GM11168 (cell line): ENCODE measurements around the gene BRF1.

Experiments
- in situ Hi-C: fragments of 300-500 bp; cut with MboI; formaldehyde crosslinking; loops from one replicate; pipeline ENCODE4 v1.12.0; 2022; ENCODE audit warnings: low sequenced_read_pairs; ENCODE audit not compliant: unreplicated experiment

Gene BRF1

DNA sequence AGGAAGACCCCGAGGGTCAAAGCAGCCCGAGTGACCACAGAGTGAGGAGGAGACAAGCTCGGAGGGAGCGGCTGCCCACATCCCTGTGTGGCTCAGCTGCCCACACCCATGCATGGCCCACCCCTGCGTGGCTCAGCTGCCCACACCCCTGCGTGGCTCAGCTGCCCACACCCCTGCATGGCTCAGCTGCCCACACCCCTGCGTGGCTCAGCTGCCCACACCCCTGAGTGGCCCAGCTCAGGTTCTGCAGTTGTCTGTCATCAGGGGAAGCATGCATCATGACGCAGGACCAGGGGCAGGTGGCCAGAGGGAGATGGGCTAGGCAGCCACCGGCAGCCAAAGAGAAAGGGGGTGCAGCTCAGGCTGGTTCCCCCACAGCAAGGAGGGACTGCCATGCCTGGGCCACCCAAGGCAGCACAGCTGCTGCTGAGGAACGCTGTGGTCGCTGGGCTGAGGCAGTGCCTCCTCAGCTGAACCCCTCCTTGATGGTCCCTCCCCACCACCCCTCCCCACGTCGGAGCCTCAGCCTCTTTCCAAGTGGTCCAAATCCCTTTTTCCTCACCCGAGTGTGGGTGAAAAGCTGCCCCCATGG is 86.4 kb downstream of the BRF1 start:
- in situ Hi-C loops = no loop called here

GRCh38 chr14:105213361-105213760 is 87.4 kb downstream of the BRF1 start:
- in situ Hi-C loops = no loop called here

GRCh38 chr14:105212541-105213300 is 88.1 kb downstream of the BRF1 start:
- in situ Hi-C loops = no loop called here

GRCh38 chr14:105211758-105212089 is 89.1 kb downstream of the BRF1 start:
- in situ Hi-C loops = no loop called here

GRCh38 chr14:105211086-105211757 is 89.6 kb downstream of the BRF1 start:
- in situ Hi-C loops = no loop called here

- in situ Hi-C loops = no loop called here
Observed at GRCh38 chr14:105210266-105211025, 90.4 kb downstream of the BRF1 start.

- in situ Hi-C loops = loop anchor here (5.0 kb wide), 1 partner anchor 48 kb away; no protein-coding TSS in a partner anchor
Observed at GRCh38 chr14:105209646-105210045, 91.2 kb downstream of the BRF1 start.

DNA sequence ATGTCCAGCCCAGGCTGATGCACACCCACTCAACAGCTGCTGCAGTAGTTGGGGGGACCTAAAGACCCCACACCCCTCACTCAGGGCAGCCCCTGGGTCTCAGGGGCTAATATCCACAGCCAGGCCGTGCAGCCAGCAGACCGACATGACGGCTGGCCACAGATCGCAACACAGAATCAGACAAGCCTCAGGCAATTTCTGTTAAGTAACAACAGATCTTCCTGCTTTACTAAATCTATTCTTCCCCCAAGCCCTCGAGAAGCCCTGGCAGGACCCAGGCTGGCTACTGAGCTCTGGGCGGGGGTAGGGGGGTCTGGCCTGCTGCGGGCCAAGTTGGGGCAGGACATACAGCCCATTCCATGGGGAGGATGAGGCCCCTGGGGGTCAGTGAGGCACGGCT is 91.7 kb downstream of the BRF1 start:
- in situ Hi-C loops = loop anchor here (5.0 kb wide), 1 partner anchor 48 kb away; no protein-coding TSS in a partner anchor

- in situ Hi-C loops = loop anchor here (5.0 kb wide), 1 partner anchor 49 kb away; no protein-coding TSS in a partner anchor
Observed at GRCh38 chr14:105208738-105209075, 92.1 kb downstream of the BRF1 start.

DNA sequence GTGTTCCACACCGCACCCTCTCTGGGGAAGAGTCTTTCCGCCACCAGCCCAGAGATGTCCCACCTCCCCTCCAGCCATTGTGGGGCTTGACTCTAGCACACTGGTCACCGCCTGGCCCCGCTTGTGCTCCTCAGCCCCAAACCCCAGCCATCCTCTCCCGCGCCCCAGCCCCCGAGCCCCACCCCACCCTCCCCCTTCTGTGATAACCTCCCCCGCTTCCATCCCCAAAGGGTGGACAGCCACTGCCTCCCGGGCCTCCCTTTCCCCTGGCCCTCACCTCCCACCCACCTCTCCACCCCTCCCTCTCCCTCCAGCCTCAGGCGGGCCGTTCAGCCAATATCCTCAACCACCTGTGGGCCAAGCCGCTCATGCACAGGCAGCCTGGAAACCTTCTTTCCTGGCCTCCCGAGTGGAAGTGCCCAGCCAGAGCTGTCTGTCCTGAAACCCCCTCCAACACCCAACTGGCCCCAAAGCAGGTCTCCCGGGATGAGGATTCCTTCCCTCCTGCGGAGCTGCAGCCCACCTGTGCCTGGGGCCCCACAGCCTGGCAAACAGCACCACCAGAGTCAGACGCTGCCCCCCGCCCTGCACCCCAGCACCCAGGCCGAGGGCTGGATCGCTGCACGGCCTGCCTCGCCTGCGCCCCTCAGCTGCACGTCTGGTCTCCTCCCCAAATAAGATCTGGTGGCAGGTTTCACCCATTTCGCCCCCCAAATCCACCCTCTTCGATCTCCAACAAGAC is 92.6 kb downstream of the BRF1 start:
- in situ Hi-C loops = loop anchor here (5.0 kb wide), 1 partner anchor 49 kb away; no protein-coding TSS in a partner anchor

DNA sequence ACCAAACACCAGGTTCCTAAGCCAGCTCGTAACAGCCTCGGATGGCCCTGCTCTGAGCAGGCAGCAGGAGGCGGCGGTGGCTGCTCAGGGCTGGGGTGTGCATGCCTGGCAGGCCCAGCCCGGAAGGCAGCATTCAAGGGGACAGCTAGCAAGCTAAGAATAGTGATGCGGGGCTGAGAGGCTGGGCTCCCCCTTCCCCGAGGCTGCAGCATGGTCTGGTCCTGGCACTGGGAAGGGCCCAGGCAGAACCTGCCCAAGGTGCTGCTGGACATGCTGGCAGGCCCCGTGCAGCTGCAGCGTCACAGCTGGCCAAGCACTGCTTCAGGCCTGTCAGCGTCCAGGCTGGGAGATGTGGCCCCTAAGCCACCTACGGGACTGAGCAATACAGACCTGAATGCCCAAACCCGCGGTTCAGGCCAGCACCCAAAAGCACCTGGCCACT is 93.3 kb downstream of the BRF1 start:
- in situ Hi-C loops = loop anchor here (5.0 kb wide), 1 partner anchor 50 kb away; no protein-coding TSS in a partner anchor

- in situ Hi-C loops = loop anchor here (5.0 kb wide), 1 partner anchor 50 kb away; no protein-coding TSS in a partner anchor
Observed at GRCh38 chr14:105206873-105207272, 93.9 kb downstream of the BRF1 start.

- in situ Hi-C loops = loop anchor here (5.0 kb wide), 1 partner anchor 52 kb away; no protein-coding TSS in a partner anchor
Observed at GRCh38 chr14:105205673-105206208, 95.1 kb downstream of the BRF1 start.

DNA sequence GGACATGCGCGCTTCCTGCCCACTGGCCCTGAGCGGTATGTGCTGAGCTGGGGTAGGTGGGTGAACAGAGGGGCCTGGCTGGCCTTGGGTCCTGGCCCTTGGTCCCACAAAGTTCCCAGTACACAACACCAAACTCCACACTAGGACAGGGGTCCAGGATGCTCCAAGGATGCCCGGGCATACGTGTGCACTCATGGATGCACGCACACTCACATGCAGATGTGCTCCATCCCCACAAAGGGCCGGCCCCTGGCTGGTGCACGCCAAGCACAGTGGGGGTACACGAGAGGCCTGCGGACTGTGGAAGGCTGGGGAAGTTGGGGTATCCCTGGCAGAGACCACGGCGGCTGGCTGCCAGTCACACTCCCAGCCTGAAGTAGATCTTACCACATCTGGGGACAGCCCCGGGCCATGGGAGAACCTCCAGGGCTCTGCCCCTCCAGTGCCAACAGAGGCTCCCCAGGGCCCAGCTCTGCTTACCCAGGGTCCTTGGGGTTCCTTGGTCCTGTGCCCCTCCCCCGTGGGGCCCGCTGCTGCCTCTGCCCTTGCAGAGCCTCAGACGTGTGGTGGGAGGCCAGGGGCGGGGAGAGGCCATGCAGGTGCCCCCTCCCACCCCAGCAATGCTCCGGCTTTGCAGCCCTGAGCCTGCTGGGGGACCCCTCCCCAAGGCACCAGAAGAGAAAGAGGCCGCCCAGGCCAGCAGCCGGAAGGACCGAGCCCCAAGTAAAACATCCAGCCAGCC is 95.7 kb downstream of the BRF1 start:
- in situ Hi-C loops = loop anchor here (5.0 kb wide), 1 partner anchor 52 kb away; no protein-coding TSS in a partner anchor

DNA sequence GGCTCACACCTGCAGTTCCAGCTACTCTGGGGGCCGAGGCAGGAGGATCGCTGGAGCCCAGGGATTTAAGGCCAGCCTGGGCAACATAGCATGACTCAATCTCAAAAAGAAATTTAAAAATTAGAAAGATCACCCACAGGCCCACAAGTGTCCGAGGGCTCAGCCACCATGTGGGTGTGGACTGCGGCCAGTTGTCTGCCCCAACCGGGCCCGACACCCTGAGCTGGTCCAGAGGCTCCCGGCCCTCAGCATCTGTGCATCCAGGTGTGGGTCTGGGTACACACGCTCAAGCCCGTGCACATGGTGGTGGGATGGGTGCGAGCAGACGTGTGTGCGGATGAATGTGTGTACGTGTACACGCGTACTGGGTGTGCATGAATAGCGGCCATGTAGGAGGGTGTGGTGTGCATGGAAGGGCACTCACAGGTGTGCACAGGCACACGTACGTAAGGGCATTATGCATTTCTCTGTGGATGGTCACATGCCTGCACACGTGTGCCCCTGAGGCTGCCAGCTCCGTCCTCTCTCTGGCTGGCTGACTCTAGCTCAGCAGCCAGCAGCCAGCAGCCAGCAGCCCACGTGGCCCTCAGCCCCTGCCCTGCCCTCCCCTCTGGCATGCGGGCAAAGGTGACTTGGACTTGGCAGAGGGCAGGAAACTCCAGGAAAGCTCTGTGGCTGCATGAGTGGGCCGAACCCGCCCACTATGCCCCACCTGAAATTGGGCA is 96.4 kb downstream of the BRF1 start:
- in situ Hi-C loops = no loop called here

DNA sequence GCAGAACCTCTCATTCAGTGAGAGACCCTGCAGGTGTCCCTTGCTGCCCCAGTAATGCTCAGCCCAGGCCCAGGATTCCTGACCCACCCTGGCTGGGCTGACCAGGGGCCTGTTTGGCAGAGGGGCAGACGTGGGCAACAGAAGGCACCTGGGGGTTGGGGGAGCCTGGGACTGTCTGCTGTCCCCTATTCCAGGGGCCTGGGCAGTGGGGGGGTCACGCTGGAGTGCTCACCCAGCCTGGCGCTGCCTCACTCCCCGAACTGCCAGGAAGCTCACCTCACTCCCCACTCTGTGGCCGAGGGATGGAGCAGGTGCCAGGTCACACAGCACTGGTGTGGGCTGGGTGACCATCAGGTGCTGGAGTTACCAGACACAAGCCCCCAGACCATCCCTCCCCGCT is 97.1 kb downstream of the BRF1 start:
- in situ Hi-C loops = no loop called here

DNA sequence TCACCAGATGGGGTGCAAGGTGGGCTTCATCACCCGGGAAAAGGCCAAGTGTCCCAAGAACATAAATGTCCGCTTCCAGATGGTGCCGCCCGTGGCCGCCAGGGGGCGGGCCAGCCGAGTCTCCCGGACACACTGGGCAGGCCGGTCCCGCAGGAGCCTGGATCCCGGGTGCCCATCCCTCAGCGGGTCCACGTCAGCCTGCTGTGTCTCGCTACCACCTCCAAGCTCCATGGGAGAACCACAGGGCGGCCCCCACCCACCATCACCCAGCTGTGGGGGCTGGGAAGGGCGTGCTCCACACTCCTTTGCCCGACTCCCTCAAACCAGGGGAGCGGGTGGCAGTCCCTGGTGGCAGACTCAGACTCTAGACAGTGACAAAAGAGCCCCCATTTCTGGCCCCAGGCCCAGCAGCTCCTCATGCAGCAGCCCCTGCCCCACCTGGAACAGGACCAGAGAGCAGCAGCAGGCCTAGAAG is 97.7 kb downstream of the BRF1 start:
- in situ Hi-C loops = no loop called here

DNA sequence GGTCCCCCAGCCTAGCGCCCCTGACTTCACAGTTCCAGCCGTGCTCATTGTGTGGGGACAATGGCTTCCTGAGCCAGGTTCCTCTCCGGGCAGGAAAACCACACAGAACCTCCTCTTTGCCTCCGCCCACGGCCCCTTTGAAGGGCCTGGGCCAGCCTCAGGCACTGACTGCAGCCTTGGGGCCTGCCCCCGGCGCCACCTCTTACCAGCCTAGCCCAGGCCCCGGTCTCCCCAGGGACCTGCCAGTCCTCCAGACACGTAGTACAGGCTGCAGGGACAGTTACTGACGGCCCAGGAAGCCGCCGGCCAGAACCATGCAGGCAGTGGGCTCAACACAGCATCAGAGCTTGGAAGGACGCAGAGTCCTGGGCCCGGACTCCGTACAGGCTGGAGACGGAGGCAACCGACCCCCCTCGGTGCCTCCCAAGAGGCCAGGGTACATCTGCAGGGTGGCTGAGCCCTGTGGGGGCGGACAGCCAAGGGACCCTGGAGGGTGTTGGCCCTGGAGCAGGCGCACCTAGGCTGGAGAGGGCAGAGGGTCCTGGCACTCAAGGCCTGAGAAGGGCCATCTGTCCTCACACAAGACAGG is 98.8 kb downstream of the BRF1 start:
- in situ Hi-C loops = no loop called here
